ENCODE data around the gene CD82. TPM values are rescaled to one million over a fixed set of nuclear protein-coding genes. Genes with fewer than 3 reads are reported as not detected.

Gene CD82
- total RNA-seq, 1 experiment from 2014 or later: 30.7 TPM

DNA sequence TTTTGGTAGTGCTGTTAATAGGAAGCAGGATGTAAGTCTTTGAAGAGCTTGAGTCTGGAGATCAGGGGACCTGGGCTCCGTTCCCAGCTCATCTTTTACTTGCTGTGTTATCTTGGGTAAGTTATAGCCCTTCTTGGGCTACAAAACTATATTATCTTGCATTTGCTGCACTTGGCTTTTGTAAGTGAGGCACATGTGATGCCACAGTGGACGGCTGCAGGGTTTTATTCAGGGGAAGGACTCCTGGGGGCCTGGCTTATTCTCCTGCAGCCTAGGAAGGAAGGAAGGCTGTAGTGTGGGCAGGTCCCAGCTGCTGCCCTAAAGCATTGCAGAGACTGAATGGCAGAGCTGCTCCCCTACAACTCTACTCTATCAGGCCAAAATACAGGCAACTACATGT is 6.4 kb downstream of the CD82 start:
- BruUV-seq (replicated peaks): no TSS peak
- H2AFZ ChIP-seq: no peak overlapping the region
- no peaks in the 10 kb centered on the region for H3K9me2 ChIP-seq (ENCODE audit: insufficient read depth)
- H3K27me3 ChIP-seq (ENCODE audit: insufficient read depth, low read depth): no peaks in the 10 kb centered on the region
- H3K4me3 ChIP-seq: no peak overlapping the region
- no peak for DNase-seq
- ChIA-PET POLR2A (ENCODE audit: unreplicated experiment) (no interaction called here), CTCF (no interaction called here)
- H3K4me1 ChIP-seq (replicated peaks; ENCODE audit: insufficient read depth): peaks cover 40% of the 10 kb centered on the region
- H3K9me3 ChIP-seq (ENCODE audit: insufficient read depth, low read depth): no peaks in the 10 kb centered on the region
- H3K79me2 ChIP-seq (ENCODE audit: low read depth): no peaks in the 10 kb centered on the region
- H3K36me3 ChIP-seq (ENCODE audit: low read depth): no peaks in the 10 kb centered on the region
- TF ChIP-seq, protein P1, sequence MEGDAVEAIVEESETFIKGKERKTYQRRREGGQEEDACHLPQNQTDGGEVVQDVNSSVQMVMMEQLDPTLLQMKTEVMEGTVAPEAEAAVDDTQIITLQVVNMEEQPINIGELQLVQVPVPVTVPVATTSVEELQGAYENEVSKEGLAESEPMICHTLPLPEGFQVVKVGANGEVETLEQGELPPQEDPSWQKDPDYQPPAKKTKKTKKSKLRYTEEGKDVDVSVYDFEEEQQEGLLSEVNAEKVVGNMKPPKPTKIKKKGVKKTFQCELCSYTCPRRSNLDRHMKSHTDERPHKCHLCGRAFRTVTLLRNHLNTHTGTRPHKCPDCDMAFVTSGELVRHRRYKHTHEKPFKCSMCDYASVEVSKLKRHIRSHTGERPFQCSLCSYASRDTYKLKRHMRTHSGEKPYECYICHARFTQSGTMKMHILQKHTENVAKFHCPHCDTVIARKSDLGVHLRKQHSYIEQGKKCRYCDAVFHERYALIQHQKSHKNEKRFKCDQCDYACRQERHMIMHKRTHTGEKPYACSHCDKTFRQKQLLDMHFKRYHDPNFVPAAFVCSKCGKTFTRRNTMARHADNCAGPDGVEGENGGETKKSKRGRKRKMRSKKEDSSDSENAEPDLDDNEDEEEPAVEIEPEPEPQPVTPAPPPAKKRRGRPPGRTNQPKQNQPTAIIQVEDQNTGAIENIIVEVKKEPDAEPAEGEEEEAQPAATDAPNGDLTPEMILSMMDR (conservative IDR thresholded peaks at IDR 0.05): no peak
- no peak for TF ChIP-seq EZH2 (IDR thresholded peaks at IDR 0.05; ENCODE audit: low read depth)
- no peak overlapping the region for H3K4me2 ChIP-seq
- no peak overlapping the region for H3K27ac ChIP-seq
- H3F3A ChIP-seq (ENCODE audit: insufficient read depth, low read depth): peaks cover 7% of the 10 kb centered on the region; the same call in 1 of the 2 replicates
- intact Hi-C loops (cut with micrococcal nuclease; ENCODE audit: unreplicated experiment): no loop called here
- 0 out of 2 replicates have a peak, but pooled peaks cover 2% of the 10 kb centered on the region for H4K20me1 ChIP-seq (ENCODE audit: insufficient read depth)

- no peaks in the 10 kb centered on the region for H3K27me3 ChIP-seq (ENCODE audit: insufficient read depth, low read depth)
- intact Hi-C loops (cut with micrococcal nuclease; ENCODE audit: unreplicated experiment): no loop called here
- H3K79me2 ChIP-seq (ENCODE audit: low read depth): no peaks in the 10 kb centered on the region
- no peaks in the 10 kb centered on the region for H3K36me3 ChIP-seq (ENCODE audit: low read depth)
- no peak overlapping the region for H3K27ac ChIP-seq
- BruUV-seq (replicated peaks): no TSS peak
- peaks cover 10% of the 10 kb centered on the region for H3F3A ChIP-seq (ENCODE audit: insufficient read depth, low read depth)
- DNase-seq: no peak
- POLR2A ChIA-PET (ENCODE audit: unreplicated experiment): no interaction called here
- TF ChIP-seq, protein P1 (conservative IDR thresholded peaks at IDR 0.05): no peak
- TF ChIP-seq EZH2 (IDR thresholded peaks at IDR 0.05; ENCODE audit: low read depth): no peak
- no peaks in the 10 kb centered on the region for H3K9me2 ChIP-seq (ENCODE audit: insufficient read depth)
- H3K4me2 ChIP-seq: no peak overlapping the region
- no peak overlapping the region for H2AFZ ChIP-seq
- CTCF ChIA-PET: no interaction called here
- H3K4me1 ChIP-seq (replicated peaks; ENCODE audit: insufficient read depth): peaks cover 46% of the 10 kb centered on the region
- no peak overlapping the region for H3K4me3 ChIP-seq
- no peaks in the 10 kb centered on the region for H3K9me3 ChIP-seq (ENCODE audit: insufficient read depth, low read depth)
- H4K20me1 ChIP-seq (ENCODE audit: insufficient read depth): no peaks in the 10 kb centered on the region
These were observed 7.0 kb downstream of the CD82 start for GRCh38 chr11:44572436-44572835.

DNA sequence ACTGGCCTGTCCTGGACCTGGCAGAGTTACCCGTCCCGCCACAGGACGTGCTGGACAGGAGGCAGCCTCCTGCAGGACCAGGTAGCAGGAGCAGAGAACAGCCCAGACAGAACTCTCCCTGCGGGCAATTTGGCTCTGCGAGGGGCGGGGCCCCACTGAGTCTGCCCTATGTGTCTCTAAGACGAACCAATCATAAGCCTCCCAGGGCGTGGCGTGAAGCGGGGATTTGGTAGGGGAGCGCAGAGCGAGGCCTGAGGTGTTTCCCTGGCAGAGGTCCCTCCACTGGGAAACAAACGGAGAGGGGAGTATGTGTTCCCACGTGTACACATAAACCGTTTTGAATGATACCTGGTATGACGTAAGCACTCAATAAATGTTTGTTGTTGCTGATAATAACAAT is 7.4 kb downstream of the CD82 start:
- no peak for TF ChIP-seq EZH2 (IDR thresholded peaks at IDR 0.05; ENCODE audit: low read depth)
- TF ChIP-seq, protein P1 (conservative IDR thresholded peaks at IDR 0.05): no peak
- Histone ChIP-seq H3K4me1 (replicated peaks; ENCODE audit: insufficient read depth) (peaks cover 50% of the 10 kb centered on the region), H3F3A (ENCODE audit: insufficient read depth, low read depth) (peaks cover 13% of the 10 kb centered on the region), H3K27ac (no peak overlapping the region), H3K27me3 (ENCODE audit: insufficient read depth, low read depth) (no peaks in the 10 kb centered on the region), H3K79me2 (ENCODE audit: low read depth) (no peaks in the 10 kb centered on the region), H3K9me2 (ENCODE audit: insufficient read depth) (no peaks in the 10 kb centered on the region), H4K20me1 (ENCODE audit: insufficient read depth) (no peaks in the 10 kb centered on the region), H3K36me3 (ENCODE audit: low read depth) (no peaks in the 10 kb centered on the region), H3K4me2 (no peak overlapping the region), H3K4me3 (no peak overlapping the region), H3K9me3 (ENCODE audit: insufficient read depth, low read depth) (no peaks in the 10 kb centered on the region), H2AFZ (no peak overlapping the region)
- ChIA-PET CTCF (no interaction called here), POLR2A (ENCODE audit: unreplicated experiment) (no interaction called here)
- no peak for DNase-seq
- intact Hi-C loops (cut with micrococcal nuclease; ENCODE audit: unreplicated experiment): no loop called here
- no TSS peak for BruUV-seq (replicated peaks)
